ENCODE data around the gene PRRT4.

Gene PRRT4

DNA sequence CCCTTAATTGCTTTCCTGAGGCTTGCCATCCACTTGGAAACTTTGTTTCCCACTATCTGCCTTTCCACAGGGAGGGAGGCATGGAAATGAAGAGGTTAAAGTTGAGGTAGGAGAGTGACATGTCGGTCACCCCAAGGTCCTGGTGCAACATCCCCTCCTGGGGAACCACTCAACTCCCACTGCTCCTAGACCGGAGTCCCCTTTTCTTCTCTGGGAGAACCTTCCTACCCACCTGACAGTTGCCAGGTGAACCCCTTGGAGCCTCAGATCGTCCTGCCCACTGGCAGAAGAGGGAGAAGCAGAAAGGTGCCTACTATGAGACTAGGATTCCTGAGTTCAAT is 26.6 kb upstream of the PRRT4 start:
- no peaks in the 10 kb centered on the region for H3K27me3 ChIP-seq (replicated peaks; ENCODE audit: control insufficient read depth, insufficient read depth, low read length, poor library complexity, severe bottlenecking)
- H3K9me3 ChIP-seq (ENCODE audit: control insufficient read depth, low read length), result no peaks in the 10 kb centered on the region
- H3K27ac ChIP-seq (ENCODE audit: insufficient read depth, low read length, poor library complexity, severe bottlenecking), result no peak overlapping the region
- DNase-seq, result no peak
- peaks cover 3% of the 10 kb centered on the region for H3K36me3 ChIP-seq (ENCODE audit: control insufficient read depth, insufficient read depth, low read length)
- no peaks in the 10 kb centered on the region for H3K4me1 ChIP-seq (ENCODE audit: control insufficient read depth, insufficient read depth, low read length, poor library complexity, severe bottlenecking)
- H3K4me3 ChIP-seq (ENCODE audit: insufficient read depth, low read depth, low read length, poor library complexity, severe bottlenecking), result no peak overlapping the region

- H3K9me3 ChIP-seq (ENCODE audit: control insufficient read depth, low read length), result no peaks in the 10 kb centered on the region
- H3K27ac ChIP-seq (ENCODE audit: insufficient read depth, low read length, poor library complexity, severe bottlenecking), result no peak overlapping the region
- peak; percentile 23 to 48 (median 24) for DNase-seq
- H3K27me3 ChIP-seq (replicated peaks; ENCODE audit: control insufficient read depth, insufficient read depth, low read length, poor library complexity, severe bottlenecking), result no peaks in the 10 kb centered on the region
- H3K4me1 ChIP-seq (ENCODE audit: control insufficient read depth, insufficient read depth, low read length, poor library complexity, severe bottlenecking), result no peaks in the 10 kb centered on the region
- H3K4me3 ChIP-seq (ENCODE audit: insufficient read depth, low read depth, low read length, poor library complexity, severe bottlenecking), result no peak overlapping the region
- H3K36me3 ChIP-seq (ENCODE audit: control insufficient read depth, insufficient read depth, low read length), result peaks cover 3% of the 10 kb centered on the region
These were observed 26.0 kb upstream of the PRRT4 start for GRCh38 chr7:128387216-128388144.

DNA sequence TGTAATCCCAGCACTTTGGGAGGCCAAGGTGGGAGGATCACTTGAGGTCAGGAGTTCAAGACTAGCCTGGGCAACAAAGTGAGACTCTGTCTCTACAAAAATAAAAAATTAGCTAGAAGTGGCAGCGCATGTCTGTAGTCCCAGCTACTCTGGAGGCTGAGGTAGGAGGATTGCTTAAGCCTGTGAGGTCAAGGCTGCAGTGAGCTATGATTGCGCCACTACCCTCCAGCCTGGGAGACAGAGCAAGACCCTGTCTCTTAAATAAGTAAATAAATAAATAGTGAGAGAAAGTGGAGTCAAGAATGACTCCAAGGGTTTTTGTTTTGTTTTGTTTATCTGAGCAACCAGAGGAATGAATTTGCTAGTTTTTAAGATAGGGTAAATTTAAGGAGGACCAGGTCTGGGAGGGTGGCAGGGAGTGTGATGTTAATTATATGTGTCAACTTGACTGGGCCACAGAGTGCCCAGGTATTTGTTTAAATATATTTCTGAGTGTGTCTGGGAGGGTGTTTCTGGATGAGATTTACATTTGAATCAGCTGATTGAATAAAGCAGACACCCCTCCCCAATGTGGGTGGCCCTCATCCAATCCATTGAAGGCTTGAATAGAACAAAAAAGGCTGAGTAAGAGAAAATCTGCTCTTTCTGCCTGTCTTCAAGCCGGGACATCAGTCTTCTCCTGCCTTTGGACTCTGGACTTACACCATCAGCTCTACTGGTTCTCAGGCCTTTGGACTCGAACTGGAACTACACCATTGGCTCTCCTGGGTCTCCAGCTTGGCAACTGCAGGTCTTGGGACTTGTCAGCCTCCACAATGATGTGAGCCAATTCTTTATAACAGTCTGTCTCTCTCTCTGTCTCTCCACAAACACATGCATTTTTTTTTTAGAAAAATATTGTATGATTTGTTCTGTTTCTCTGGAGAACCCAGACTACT is 24.8 kb upstream of the PRRT4 start:
- Histone ChIP-seq H3K4me1 (ENCODE audit: control insufficient read depth, insufficient read depth, low read length, poor library complexity, severe bottlenecking) (no peaks in the 10 kb centered on the region), H3K27ac (ENCODE audit: insufficient read depth, low read length, poor library complexity, severe bottlenecking) (no peak overlapping the region), H3K36me3 (ENCODE audit: control insufficient read depth, insufficient read depth, low read length) (no peaks in the 10 kb centered on the region), H3K9me3 (ENCODE audit: control insufficient read depth, low read length) (no peaks in the 10 kb centered on the region), H3K27me3 (replicated peaks; ENCODE audit: control insufficient read depth, insufficient read depth, low read length, poor library complexity, severe bottlenecking) (no peaks in the 10 kb centered on the region), H3K4me3 (ENCODE audit: insufficient read depth, low read depth, low read length, poor library complexity, severe bottlenecking) (no peak overlapping the region)
- no peak for DNase-seq

GRCh38 chr7:128384726-128385125 is 23.2 kb upstream of the PRRT4 start:
- DNase-seq, result no peak
- Histone ChIP-seq H3K9me3 (ENCODE audit: control insufficient read depth, low read length) (no peaks in the 10 kb centered on the region), H3K27me3 (replicated peaks; ENCODE audit: control insufficient read depth, insufficient read depth, low read length, poor library complexity, severe bottlenecking) (no peaks in the 10 kb centered on the region), H3K4me1 (ENCODE audit: control insufficient read depth, insufficient read depth, low read length, poor library complexity, severe bottlenecking) (no peaks in the 10 kb centered on the region), H3K36me3 (ENCODE audit: control insufficient read depth, insufficient read depth, low read length) (no peaks in the 10 kb centered on the region), H3K27ac (ENCODE audit: insufficient read depth, low read length, poor library complexity, severe bottlenecking) (no peak overlapping the region), H3K4me3 (ENCODE audit: insufficient read depth, low read depth, low read length, poor library complexity, severe bottlenecking) (no peak overlapping the region)

GRCh38 chr7:128383776-128384175 is 22.3 kb upstream of the PRRT4 start:
- Histone ChIP-seq H3K27ac (ENCODE audit: insufficient read depth, low read length, poor library complexity, severe bottlenecking) (no peak overlapping the region), H3K27me3 (replicated peaks; ENCODE audit: control insufficient read depth, insufficient read depth, low read length, poor library complexity, severe bottlenecking) (no peaks in the 10 kb centered on the region), H3K4me1 (ENCODE audit: control insufficient read depth, insufficient read depth, low read length, poor library complexity, severe bottlenecking) (no peaks in the 10 kb centered on the region), H3K36me3 (ENCODE audit: control insufficient read depth, insufficient read depth, low read length) (no peaks in the 10 kb centered on the region), H3K9me3 (ENCODE audit: control insufficient read depth, low read length) (no peaks in the 10 kb centered on the region), H3K4me3 (ENCODE audit: insufficient read depth, low read depth, low read length, poor library complexity, severe bottlenecking) (no peak overlapping the region)
- DNase-seq, result no peak

- H3K4me3 ChIP-seq (ENCODE audit: insufficient read depth, low read depth, low read length, poor library complexity, severe bottlenecking), result no peak overlapping the region
- H3K27me3 ChIP-seq (replicated peaks; ENCODE audit: control insufficient read depth, insufficient read depth, low read length, poor library complexity, severe bottlenecking), result no peaks in the 10 kb centered on the region
- H3K27ac ChIP-seq (ENCODE audit: insufficient read depth, low read length, poor library complexity, severe bottlenecking), result no peak overlapping the region
- no peaks in the 10 kb centered on the region for H3K9me3 ChIP-seq (ENCODE audit: control insufficient read depth, low read length)
- H3K36me3 ChIP-seq (ENCODE audit: control insufficient read depth, insufficient read depth, low read length), result no peaks in the 10 kb centered on the region
- H3K4me1 ChIP-seq (ENCODE audit: control insufficient read depth, insufficient read depth, low read length, poor library complexity, severe bottlenecking), result no peaks in the 10 kb centered on the region
- no peak for DNase-seq
These were observed 19.8 kb upstream of the PRRT4 start for GRCh38 chr7:128381161-128381821.

DNA sequence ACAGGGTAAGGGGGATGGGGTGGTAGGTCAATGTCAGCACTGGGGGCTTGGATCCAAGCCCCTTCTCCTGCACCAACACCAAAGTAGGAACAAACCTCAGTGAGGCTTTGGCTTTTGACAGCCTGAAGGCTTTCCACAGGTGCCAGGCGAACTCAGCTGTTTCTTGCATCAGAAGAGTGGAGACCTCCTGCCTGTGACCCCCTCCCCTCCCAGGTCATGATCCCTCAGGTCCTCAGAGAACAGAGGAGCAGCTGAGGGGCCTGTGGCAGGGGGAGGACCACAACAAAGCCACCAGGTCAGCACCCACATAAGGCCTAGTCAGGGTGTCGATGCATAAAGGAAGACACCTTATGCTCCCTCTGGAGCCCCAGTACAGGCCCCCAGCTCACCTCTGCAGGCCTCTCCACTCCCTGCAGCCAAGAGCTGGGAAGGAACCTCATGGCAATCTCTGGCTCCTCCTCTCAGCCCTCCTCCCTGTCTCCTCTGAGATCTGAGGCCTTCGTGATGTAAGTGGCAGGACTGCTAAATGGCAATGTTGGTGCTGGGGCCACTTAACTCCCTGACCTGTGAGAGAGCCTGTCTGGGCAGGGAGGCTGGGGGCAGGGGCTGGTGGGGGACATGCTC is 19.1 kb upstream of the PRRT4 start:
- Histone ChIP-seq H3K27ac (ENCODE audit: insufficient read depth, low read length, poor library complexity, severe bottlenecking) (no peak overlapping the region), H3K4me3 (ENCODE audit: insufficient read depth, low read depth, low read length, poor library complexity, severe bottlenecking) (no peak overlapping the region), H3K27me3 (replicated peaks; ENCODE audit: control insufficient read depth, insufficient read depth, low read length, poor library complexity, severe bottlenecking) (no peaks in the 10 kb centered on the region), H3K36me3 (ENCODE audit: control insufficient read depth, insufficient read depth, low read length) (no peaks in the 10 kb centered on the region), H3K9me3 (ENCODE audit: control insufficient read depth, low read length) (no peaks in the 10 kb centered on the region), H3K4me1 (ENCODE audit: control insufficient read depth, insufficient read depth, low read length, poor library complexity, severe bottlenecking) (no peaks in the 10 kb centered on the region)
- DNase-seq, result no peak

DNA sequence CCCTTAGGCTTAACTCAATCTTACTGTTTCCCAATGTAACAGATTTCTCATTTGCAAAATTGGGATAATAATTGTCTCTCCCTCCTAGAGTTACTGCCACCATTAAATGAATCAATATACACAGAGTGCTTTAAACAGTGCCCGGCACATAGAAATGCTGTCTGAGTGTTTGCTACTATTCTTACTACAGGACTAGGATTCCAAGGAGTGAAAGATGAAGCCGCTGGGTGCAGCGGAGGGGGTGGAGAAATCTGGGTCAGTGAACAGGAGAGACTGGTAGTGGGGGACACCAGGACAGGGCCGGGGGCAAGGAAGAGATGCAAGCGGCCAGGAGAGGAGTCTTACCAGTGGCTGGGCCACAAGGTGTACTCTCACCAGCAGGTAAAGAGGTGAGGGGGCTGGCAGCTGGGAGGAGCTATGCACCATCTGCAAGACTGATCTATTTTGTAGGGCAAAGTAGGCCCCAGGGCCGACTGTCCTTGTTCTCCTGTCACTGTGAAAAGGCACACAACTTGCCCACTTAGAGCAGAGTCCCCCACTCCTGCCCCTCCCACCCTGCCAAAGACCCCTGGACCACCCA is 18.5 kb upstream of the PRRT4 start:
- H3K27me3 ChIP-seq (replicated peaks; ENCODE audit: control insufficient read depth, insufficient read depth, low read length, poor library complexity, severe bottlenecking), result no peaks in the 10 kb centered on the region
- H3K36me3 ChIP-seq (ENCODE audit: control insufficient read depth, insufficient read depth, low read length), result no peaks in the 10 kb centered on the region
- H3K4me1 ChIP-seq (ENCODE audit: control insufficient read depth, insufficient read depth, low read length, poor library complexity, severe bottlenecking), result no peaks in the 10 kb centered on the region
- no peaks in the 10 kb centered on the region for H3K9me3 ChIP-seq (ENCODE audit: control insufficient read depth, low read length)
- H3K27ac ChIP-seq (ENCODE audit: insufficient read depth, low read length, poor library complexity, severe bottlenecking), result no peak overlapping the region
- H3K4me3 ChIP-seq (ENCODE audit: insufficient read depth, low read depth, low read length, poor library complexity, severe bottlenecking), result no peak overlapping the region
- DNase-seq, result no peak

- no peak overlapping the region for H3K27ac ChIP-seq (ENCODE audit: insufficient read depth, low read length, poor library complexity, severe bottlenecking)
- H3K4me1 ChIP-seq (ENCODE audit: control insufficient read depth, insufficient read depth, low read length, poor library complexity, severe bottlenecking), result no peaks in the 10 kb centered on the region
- no peaks in the 10 kb centered on the region for H3K27me3 ChIP-seq (replicated peaks; ENCODE audit: control insufficient read depth, insufficient read depth, low read length, poor library complexity, severe bottlenecking)
- no peak for DNase-seq
- H3K9me3 ChIP-seq (ENCODE audit: control insufficient read depth, low read length), result no peaks in the 10 kb centered on the region
- no peaks in the 10 kb centered on the region for H3K36me3 ChIP-seq (ENCODE audit: control insufficient read depth, insufficient read depth, low read length)
- no peak overlapping the region for H3K4me3 ChIP-seq (ENCODE audit: insufficient read depth, low read depth, low read length, poor library complexity, severe bottlenecking)
These were observed 17.1 kb upstream of the PRRT4 start for GRCh38 chr7:128378637-128379036.
